Measurements from ENCODE around the gene ZDHHC12.

DNA sequence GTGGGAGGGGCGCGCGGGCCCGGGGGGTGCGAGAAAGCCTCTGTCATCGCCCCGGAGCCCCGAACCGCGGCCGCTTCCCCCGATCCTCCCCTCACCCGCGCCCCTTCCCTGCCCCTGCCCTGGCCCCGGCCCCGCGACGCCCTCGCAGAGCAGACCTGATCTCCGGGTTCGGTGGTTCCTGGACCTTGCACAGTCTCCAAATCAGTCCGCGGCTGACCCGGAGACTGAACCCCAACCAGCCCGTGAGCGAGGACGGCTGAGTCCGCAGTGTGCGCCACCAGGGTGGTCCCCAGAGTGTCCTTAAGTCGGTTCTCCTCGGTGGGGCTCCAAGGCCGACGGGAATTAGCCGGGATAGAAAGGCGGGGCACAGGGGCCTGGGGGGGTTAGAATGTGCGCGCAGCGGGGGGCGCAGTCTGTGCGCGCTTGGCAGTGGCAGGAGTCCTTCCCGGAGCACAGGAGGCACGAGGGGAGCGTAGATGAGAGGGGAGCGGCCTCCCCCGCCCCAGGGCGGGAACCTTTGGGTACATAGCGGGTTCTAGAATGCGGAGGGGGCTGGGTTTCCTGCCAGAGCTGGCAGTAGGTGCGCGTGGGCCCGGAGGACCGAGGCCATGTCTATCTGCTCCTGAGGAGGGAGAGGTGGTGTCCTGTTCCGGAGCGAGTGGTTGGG, 20.8 kb downstream of the ZDHHC12 start:
- TF ChIP-seq, protein P1, sequence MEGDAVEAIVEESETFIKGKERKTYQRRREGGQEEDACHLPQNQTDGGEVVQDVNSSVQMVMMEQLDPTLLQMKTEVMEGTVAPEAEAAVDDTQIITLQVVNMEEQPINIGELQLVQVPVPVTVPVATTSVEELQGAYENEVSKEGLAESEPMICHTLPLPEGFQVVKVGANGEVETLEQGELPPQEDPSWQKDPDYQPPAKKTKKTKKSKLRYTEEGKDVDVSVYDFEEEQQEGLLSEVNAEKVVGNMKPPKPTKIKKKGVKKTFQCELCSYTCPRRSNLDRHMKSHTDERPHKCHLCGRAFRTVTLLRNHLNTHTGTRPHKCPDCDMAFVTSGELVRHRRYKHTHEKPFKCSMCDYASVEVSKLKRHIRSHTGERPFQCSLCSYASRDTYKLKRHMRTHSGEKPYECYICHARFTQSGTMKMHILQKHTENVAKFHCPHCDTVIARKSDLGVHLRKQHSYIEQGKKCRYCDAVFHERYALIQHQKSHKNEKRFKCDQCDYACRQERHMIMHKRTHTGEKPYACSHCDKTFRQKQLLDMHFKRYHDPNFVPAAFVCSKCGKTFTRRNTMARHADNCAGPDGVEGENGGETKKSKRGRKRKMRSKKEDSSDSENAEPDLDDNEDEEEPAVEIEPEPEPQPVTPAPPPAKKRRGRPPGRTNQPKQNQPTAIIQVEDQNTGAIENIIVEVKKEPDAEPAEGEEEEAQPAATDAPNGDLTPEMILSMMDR (conservative IDR thresholded peaks at IDR 0.05; ENCODE audit: low read depth, low read length): no peak
- TF ChIP-seq EZH2 (IDR thresholded peaks at IDR 0.05; ENCODE audit: borderline replicate concordance, low read depth, low read length, poor library complexity, severe bottlenecking): no peak

All from A673 (cell line).